Amygdala (tissue), 56 donors: ENCODE results near the gene GRIK4.

ENCODE experiments used
- DNase-seq, 56 donors: peaks; one replicate each; lab custom pipeline; 2025; lab: John Stamatoyannopoulos, UW

GRIK4 gene

GRCh38 chr11:120918257-120918656 lies 406.7 kb downstream of the GRIK4 start:
- no peak for DNase-seq

GRCh38 chr11:120919045-120919444 lies 407.5 kb downstream of the GRIK4 start:
- no peak for DNase-seq

GRCh38 chr11:120919566-120919965 lies 408.0 kb downstream of the GRIK4 start:
- DNase-seq = no peak

GRCh38 chr11:120923866-120924508 lies 412.4 kb downstream of the GRIK4 start:
- DNase-seq = no peak

- no peak for DNase-seq
These were observed 414.4 kb downstream of the GRIK4 start for GRCh38 chr11:120925944-120926343.

GRCh38 chr11:120928627-120929026 lies 417.1 kb downstream of the GRIK4 start:
- no peak for DNase-seq

GRCh38 chr11:120929090-120929489 lies 417.5 kb downstream of the GRIK4 start:
- peak in 12 of 56 donors; percentile 5 to 46 (median 17) for DNase-seq

GRCh38 chr11:120929664-120930154 lies 418.2 kb downstream of the GRIK4 start:
- peak in 18 of 56 donors; percentile 6 to 48 (median 22) for DNase-seq

- DNase-seq = no peak
These were observed 419.7 kb downstream of the GRIK4 start for GRCh38 chr11:120931057-120931779.

- no peak for DNase-seq
These were observed 420.9 kb downstream of the GRIK4 start for GRCh38 chr11:120932305-120932915.

- no peak for DNase-seq
These were observed 424.8 kb downstream of the GRIK4 start for GRCh38 chr11:120936356-120936755.

GRCh38 chr11:120937501-120937900 lies 426.0 kb downstream of the GRIK4 start:
- DNase-seq = no peak

- DNase-seq = no peak
These were observed 426.7 kb downstream of the GRIK4 start for GRCh38 chr11:120938260-120938659.

GRCh38 chr11:120940160-120940848 lies 428.8 kb downstream of the GRIK4 start:
- DNase-seq = no peak

- DNase-seq = no peak
These were observed 429.5 kb downstream of the GRIK4 start for GRCh38 chr11:120941000-120941399.

GRCh38 chr11:120942701-120943100 lies 431.2 kb downstream of the GRIK4 start:
- DNase-seq = no peak

- no peak for DNase-seq
These were observed 433.5 kb downstream of the GRIK4 start for GRCh38 chr11:120945042-120945441.

GRCh38 chr11:120950880-120951279 lies 439.3 kb downstream of the GRIK4 start:
- peak in 1 of 56 donors; percentile 18 for DNase-seq

- peak in 54 of 56 donors; percentile 9 to 84 (median 65) for DNase-seq
These were observed 441.2 kb downstream of the GRIK4 start for GRCh38 chr11:120952461-120953434.

- no peak for DNase-seq
These were observed 442.8 kb downstream of the GRIK4 start for GRCh38 chr11:120954381-120954780.
